Measurements from ENCODE around the gene SLC35G3.
"Not testable (repeated sequence)": the region's sequence is repeated elsewhere in the genome, so short reads cannot be mapped to it uniquely, and the experiment has no call there.

The SLC35G3 gene

GRCh38 chr17:35212668-35213067 lies 18.5 kb upstream of the SLC35G3 start:
- in situ Hi-C loops (cut with MboI; ENCODE audit: low sequenced_read_pairs), result no loop called here

DNA sequence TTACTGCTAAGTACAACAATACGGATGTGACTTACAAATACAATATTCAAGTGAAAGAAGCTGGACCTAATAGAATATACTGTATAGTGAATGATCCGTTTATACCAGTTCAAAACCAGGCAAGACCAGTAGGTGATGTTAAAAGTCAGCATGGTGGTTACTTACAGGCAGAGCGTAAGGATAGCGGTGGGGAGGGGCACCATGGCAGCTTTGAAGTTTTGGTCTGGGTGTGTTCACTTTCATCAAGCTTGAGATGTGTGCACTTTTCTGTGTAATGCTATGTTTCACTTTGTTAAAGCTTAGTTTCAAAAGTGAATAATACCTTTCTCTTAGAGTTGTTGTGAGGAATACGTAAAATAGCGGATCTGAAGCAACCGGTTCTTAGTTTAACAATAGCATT lies 16.5 kb upstream of the SLC35G3 start:
- in situ Hi-C loops (cut with MboI; ENCODE audit: low sequenced_read_pairs), result no loop called here

- in situ Hi-C loops (cut with MboI; ENCODE audit: low sequenced_read_pairs), result not testable (repeated sequence)
Measured at GRCh38 chr17:35202582-35202981, 8.4 kb upstream of the SLC35G3 start.

GRCh38 chr17:35195062-35195461 lies 869 bp upstream of the SLC35G3 start:
- in situ Hi-C loops (cut with MboI; ENCODE audit: low sequenced_read_pairs), result not testable (repeated sequence)

GRCh38 chr17:35192708-35193107 lies 1.5 kb downstream of the SLC35G3 start:
- in situ Hi-C loops (cut with MboI; ENCODE audit: low sequenced_read_pairs), result no loop called here

GRCh38 chr17:35191001-35191695 lies 3.0 kb downstream of the SLC35G3 start:
- in situ Hi-C loops (cut with MboI; ENCODE audit: low sequenced_read_pairs), result no loop called here

- in situ Hi-C loops (cut with MboI; ENCODE audit: low sequenced_read_pairs), result no loop called here
Measured at GRCh38 chr17:35189291-35189690, 4.9 kb downstream of the SLC35G3 start.

DNA sequence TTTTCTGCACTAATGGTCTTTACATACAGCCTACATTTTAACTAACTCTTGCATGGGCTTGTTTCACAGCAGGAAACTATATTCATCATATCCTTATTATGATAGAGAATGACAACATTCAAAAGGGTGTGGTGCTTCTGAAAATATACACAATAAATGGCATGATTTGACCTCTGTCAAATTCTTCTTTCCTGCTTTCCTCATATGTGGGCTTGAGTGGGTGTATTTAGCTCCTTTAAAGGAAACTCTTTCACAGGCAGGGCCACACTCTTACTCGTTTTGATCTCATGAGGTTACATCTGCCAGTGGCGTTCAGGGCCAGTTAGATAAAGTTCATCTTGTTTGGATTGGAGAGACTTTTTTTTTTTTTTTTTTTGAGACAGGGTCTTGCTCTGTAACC lies 6.1 kb downstream of the SLC35G3 start:
- in situ Hi-C loops (cut with MboI; ENCODE audit: low sequenced_read_pairs), result no loop called here

GRCh38 chr17:35187481-35187880 lies 6.7 kb downstream of the SLC35G3 start:
- in situ Hi-C loops (cut with MboI; ENCODE audit: low sequenced_read_pairs), result no loop called here

- in situ Hi-C loops (cut with MboI; ENCODE audit: low sequenced_read_pairs), result no loop called here
Measured at GRCh38 chr17:35185849-35186248, 8.3 kb downstream of the SLC35G3 start.

DNA sequence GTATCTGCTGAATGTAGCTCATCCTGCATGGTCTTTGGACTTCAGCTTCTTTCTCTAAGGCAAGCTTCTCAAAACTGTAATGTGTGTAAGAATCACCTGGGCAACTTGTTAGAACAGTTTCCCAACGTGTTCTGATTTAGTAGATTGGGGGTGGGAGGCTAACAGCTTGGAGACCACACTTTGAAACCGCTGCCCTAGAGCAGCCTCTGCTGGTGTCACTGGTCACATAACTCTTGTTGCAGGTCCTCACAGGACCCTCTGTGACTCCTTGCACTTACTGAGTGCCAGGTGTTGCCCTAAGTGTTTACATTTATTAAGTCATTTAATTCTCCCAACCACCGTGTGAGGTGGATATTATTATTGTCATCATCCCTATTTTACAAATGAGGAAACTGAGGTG lies 9.9 kb downstream of the SLC35G3 start:
- in situ Hi-C loops (cut with MboI; ENCODE audit: low sequenced_read_pairs), result no loop called here

DNA sequence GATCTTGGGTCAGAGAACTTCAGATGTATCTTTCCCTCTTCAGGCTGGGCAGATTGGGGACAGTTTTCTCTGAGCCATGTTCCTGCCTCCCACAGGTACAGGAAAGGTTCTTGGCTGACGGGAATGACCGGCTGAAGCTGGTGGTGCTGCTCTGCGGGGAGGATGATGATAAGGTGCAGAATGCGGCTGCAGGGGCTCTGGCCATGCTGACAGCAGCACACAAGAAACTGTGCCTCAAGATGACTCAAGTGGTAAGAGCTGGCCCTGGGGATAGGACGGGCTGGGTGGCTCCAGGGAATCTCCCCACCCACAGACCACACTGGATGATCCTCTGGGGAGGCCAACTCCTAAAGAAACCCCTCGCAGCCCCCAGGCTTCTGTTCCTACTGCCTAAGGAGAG lies 10.9 kb downstream of the SLC35G3 start:
- in situ Hi-C loops (cut with MboI; ENCODE audit: low sequenced_read_pairs), result no loop called here

DNA sequence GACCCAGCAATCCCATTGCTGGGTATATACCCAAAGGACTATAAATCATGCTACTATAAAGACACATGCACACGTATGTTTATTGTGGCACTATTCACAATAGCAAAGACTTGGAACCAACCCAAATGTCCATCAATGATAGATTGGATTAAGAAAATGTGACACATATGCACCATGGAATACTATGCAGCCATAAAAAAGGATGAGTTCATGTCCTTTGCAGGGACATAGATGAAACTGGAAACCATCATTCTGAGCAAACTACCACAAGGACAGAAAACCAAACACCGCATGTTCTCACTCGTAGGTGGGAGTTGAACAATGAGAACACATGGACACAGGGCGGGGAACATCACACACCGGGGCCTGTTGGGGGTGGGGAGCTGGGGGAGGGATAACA lies 14.8 kb downstream of the SLC35G3 start:
- in situ Hi-C loops (cut with MboI; ENCODE audit: low sequenced_read_pairs), result not testable (repeated sequence)

- in situ Hi-C loops (cut with MboI; ENCODE audit: low sequenced_read_pairs), result no loop called here
Measured at GRCh38 chr17:35176897-35177296, 17.3 kb downstream of the SLC35G3 start.

- in situ Hi-C loops (cut with MboI; ENCODE audit: low sequenced_read_pairs), result no loop called here
Measured at GRCh38 chr17:35175638-35176415, 18.4 kb downstream of the SLC35G3 start.

DNA sequence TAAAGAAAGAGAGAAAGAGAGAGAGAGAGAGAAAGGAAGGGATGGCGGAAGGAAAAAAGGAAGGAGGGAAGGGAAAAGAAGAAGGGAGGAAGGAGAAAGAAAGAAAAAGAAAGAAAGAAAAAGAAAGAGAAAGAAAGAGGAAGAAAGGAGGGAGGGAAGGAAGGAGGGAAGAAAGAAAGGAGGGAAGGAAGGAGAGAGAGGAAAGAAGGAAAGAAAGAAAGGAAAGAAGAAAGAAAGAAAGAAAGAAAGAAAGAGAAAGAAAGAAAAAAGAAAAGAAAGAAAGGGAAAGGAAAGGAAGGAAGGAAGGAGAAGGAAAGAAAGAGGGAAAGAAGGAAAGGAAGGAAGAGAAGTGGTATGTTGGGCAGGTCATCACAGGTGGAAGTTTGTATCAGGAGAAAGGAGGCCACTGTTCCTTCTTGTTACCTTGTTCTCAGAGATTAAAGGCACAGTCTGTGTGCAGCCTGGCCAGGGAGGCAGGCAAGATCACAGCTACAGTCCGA lies 19.3 kb downstream of the SLC35G3 start:
- in situ Hi-C loops (cut with MboI; ENCODE audit: low sequenced_read_pairs), result no loop called here

DNA sequence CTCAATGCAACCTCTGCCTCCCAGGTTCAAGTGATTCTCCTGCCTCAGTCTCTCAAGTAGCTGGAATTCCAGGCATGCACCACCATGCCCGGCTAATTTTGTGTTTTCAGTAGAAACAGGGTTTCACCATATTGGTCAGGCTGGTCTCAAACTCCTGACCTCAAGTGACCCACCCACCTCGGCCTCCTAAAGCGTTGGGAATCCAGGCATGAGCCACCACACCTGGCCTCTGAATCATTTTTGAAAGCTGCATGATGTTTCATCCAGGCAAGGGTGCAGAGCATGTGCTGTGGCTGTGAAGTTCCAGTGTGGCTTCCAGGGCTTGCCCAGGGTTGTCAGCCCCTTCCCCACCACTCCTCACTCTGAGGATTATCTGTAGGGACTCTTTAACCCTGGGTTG lies 21.9 kb downstream of the SLC35G3 start:
- in situ Hi-C loops (cut with MboI; ENCODE audit: low sequenced_read_pairs), result not testable (repeated sequence)

GRCh38 chr17:35171834-35172233 lies 22.4 kb downstream of the SLC35G3 start:
- in situ Hi-C loops (cut with MboI; ENCODE audit: low sequenced_read_pairs), result no loop called here

- in situ Hi-C loops (cut with MboI; ENCODE audit: low sequenced_read_pairs), result no loop called here
Measured at GRCh38 chr17:35170968-35171771, 23.0 kb downstream of the SLC35G3 start.

DNA sequence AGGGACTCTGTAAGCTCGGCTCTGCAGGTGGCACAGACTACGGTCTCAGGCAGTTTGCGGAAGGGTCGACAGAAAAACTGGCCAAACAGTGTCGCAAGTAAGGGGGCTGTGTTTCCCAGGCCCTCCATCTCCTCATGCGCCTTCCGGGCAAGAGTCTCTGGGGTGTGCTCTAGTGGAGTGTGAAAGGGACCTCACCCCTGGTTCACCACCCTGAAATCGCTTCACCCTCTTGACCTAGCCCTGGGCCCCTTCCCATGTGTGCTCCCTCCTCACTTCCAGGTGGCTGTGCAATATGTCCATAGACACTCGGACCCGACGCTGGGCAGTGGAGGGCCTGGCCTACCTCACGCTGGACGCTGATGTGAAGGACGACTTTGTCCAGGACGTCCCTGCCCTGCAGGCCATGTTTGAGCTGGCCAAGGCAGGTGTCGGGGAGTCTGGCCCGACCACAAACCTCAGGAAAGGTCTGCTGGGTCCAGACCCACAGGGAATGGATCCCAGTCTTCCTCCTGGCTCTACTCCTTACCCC lies 24.3 kb downstream of the SLC35G3 start:
- in situ Hi-C loops (cut with MboI; ENCODE audit: low sequenced_read_pairs), result loop anchor here (10.0 kb wide), 1 partner anchor 365 kb away; the partner anchor contains the start of gene SLFN12L

DNA sequence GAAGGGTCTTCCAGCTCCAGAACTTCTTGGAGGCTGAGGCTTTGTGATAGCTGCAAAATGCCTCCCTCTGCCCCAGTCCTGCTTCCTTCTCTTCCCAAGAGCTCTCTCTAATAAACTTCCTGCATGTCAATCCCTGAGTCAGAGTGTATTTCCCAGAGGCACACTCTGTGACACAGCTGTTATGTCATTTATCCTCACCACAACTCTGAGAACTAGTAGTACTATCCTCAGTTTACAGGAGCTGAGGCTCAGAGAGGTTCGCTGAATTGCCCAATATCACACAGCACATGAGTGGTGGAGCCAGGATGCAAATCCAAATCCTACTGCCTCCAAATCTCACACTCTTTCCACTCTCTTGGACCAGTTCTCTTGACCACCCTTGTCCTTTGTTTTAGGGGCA lies 26.5 kb downstream of the SLC35G3 start:
- in situ Hi-C loops (cut with MboI; ENCODE audit: low sequenced_read_pairs), result loop anchor here (10.0 kb wide), 1 partner anchor 367 kb away; the partner anchor contains the start of gene SLFN12L

Data from HL-60/S4 treated with phorbol 12-myristate 13-acetate at 8.2 ng/mL for 4 days and 3 days (cell line).